Suppressor macrophage treated with lipopolysaccharide for 1 hour (primary cell): ENCODE measurements around the gene ZNF827.

Experiments used
- DNase-seq, 3 donors: peaks; one replicate each; pipeline ENCODE4 v3.0.0-alpha.2; 2020 to 2022

The ZNF827 gene

GRCh38 chr4:145885666-145886065 is 53.0 kb downstream of the ZNF827 start:
- DNase-seq = no peak

DNA sequence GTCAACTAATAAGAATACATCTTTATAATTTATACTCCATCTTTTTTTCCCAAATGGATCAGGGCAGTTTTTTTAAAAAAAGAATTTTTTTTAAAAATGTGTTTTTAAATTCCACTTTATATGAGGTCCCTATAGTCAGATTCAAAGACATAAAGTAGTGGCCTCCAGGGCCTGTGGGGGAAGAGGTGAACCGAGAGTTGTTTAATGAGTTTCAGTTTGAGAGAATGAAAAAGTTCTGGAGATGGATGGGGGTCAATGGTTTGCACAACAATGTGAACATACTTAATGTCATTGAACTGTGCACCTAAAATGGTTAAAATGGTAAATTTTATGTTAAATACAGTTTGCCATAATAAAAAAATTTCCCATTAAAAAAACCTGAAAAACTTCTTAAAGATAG is 53.8 kb downstream of the ZNF827 start:
- DNase-seq = no peak

DNA sequence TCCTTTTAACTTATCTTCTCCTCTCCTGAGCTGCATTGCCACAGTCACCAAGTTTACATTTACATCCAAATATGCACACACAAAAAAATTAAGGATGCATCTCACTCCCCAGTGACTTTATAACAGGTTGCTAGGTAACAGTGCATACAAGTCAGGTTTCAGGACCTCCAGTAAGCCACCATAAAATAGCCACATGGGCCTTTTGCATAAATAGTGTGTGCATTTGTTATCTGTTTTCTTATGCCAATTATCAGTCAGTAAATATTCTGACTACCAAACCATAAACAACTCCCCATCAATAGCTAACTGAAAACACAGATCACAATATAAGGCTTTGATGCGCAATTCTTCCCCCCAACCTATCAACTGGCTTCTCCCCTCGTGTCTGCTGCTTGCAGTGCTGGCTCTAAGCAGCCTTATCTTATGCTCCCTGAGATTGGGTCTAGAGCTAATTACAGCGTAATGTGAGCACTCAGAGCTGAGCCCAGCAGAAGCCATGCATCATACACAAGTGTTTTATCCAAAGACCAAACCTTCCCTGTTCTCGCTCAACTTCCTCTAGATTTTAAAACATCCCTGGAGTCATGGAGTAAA is 55.4 kb downstream of the ZNF827 start:
- DNase-seq = no peak

GRCh38 chr4:145882604-145883003 is 56.0 kb downstream of the ZNF827 start:
- no peak for DNase-seq

DNA sequence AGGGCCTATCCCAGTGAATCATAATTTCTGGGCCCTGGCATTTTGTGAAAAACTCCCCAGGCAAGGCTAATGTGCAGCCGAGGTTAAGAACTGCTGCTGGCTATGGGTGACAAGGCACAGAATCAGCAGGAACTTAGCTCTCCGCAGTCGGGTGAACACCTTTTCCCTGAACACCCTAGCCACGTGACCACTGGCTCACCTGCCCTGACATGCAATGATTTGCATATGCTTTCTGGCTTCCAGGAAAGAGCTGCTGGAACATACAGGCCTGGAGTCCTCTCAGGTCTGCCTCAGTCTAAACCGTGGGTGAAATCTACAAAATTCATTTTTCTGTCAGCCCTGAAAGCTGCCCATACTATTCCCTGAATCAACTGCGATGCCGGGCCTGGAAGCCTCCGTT is 56.6 kb downstream of the ZNF827 start:
- DNase-seq = no peak

DNA sequence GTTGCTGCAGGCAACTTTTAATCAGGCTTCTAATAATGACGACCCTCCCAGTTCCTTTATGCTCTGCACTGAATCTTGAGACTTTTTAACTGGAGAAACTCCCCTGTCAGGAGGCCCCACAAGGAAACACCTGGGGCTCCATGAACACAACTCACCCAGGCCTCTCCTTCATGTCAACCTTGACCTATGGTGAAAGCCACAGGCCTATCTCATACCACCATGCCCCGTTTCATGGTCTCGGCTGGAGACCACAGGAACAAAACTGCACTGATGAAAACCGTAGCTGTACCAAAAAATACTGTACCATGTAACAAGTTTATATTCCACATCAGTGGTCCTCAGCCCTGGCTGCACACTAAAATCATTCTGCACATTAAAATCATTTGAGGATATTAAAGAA is 57.0 kb downstream of the ZNF827 start:
- DNase-seq = no peak

- DNase-seq = no peak
These were observed 58.2 kb downstream of the ZNF827 start for GRCh38 chr4:145880355-145880960.

DNA sequence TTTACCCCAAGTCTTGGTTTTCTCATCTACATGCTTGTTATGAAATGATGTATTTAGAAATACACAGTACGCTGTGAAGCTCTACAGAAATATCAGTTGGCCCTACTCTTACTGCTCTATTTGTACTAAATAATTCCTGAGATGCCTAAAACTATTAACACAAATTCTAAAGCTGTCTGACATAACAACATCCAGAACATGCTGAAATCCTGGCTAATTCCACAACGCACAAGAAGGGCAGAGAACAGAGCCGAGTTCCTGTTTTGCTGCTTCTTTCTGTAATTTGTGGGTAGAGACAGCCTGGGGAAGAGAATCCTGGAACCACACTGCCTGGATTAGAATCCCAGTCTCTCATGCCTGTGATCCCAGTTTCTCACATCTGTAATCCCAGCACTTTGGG is 59.0 kb downstream of the ZNF827 start:
- no peak for DNase-seq

DNA sequence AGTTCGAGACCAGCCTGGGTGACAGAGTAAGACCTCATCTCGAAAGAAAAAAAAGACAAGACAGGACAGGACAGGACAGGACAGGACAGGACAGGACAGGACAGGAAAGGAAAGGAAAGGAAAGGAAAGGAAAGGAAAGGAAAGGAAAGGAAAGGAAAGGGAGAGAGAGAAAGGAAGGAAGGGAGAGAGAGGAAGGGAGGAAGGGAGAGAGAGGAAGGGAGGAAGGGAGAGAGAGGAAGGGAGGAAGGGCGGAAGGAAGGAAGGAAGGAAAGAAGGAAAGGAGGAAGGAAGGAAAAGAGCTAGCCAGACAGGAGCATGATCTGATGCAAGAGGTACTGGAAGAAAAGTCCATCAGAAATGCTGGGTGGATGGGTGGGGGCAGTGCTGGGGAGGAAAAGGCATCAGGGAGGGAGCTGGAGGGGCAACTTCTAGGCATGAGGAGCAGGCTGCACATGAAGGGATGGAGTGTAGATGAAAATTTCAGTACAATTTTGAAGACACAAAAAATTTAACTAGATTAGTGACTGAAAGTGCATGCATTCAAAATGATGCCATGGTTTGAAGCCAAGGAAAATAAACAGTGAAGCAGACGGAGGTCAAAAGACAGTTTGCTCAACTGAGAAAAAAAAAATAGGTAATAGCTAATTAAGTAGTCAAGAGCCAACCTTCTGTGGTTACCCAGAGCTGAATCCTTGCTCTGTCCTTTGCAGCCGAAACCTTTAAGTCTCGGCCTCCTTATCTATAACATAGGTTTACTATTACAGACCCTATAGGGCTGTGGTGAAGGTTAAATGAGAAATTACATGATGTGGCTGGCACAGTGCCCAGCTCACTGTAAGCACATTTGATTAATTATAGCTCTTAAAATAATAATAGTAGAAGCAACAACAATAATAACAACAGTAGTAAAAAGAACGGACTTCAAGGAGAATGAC is 59.9 kb downstream of the ZNF827 start:
- no peak for DNase-seq

GRCh38 chr4:145876531-145877180 is 62.0 kb downstream of the ZNF827 start:
- DNase-seq = no peak

DNA sequence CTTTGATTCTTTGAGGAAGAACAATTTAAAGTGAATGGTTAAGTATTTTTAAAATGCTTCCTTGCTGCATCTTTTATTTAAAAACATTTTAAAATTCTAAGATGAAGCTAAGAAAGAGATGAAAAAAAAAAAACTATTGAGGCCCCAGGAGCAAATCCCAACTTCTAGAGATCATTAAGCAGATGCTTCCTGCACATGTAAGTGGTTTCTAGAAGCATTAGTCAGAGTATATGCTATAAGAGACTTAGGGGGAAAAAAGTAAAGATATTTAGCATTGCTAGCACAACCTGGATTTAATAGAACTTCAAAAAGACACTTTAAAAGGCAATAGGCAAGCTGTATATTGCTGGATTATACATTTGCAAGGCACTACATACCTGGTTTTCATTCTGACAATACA is 64.7 kb downstream of the ZNF827 start:
- no peak for DNase-seq

DNA sequence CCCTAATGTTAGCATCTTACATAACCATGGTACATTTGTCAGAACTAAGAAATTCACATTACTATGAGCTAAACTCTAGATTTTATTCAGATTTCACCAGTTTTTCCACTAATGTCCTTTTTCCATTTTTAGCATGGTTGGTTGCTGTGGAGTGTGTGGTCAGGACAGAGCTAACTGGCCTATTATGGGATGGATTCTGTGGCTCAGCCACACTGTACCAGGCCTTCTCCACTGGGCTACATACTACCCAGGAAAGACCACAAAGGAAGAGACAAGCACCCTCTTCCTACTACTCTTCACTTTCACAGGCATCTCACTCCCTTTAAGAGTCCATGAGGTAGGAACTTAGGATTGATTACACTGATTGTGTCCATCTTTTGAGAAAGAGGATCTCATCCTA is 67.4 kb downstream of the ZNF827 start:
- no peak for DNase-seq

DNA sequence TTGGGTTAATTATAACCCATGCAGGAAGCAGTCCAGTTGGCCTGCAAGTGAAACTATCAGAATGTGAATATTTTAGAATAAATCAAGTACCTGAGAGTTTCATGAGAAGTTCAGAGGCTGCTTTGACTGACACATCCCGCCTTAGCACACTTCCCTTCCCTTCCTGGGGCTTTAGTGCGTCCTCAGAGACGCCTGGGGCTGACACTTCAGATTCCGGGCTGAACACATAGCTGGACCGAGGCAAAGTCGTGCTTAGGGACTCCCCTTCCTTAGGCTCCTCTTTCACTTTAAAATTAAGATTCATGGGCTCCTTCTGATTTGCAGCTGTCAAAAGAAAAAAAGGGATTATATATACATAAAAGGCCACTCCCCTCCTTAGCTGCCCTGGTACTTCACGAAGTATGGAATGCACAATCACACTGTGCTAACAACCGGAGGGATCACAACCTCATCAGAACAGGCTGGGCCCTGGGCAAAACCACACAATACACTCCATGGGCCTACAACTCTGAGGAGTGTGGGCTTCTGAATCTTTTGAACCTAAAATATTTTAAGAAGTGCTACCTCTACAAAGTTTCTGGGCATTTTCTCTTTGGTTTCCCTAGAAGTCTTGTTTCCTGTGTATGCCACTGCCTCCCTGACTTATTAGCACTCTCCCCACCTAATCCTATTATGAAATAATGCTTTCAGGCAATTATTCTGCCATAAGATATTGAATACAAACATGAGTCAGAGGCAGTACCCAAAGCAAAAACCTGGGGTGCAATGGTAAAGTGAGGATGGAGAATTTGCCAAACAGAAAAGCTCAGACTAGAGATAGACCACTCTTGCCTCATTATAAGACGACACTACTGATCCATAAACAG is 68.2 kb downstream of the ZNF827 start:
- DNase-seq = no peak

- peak in 1 of 3 donors; percentile 15 for DNase-seq
These were observed 69.8 kb downstream of the ZNF827 start for GRCh38 chr4:145868637-145869409.

DNA sequence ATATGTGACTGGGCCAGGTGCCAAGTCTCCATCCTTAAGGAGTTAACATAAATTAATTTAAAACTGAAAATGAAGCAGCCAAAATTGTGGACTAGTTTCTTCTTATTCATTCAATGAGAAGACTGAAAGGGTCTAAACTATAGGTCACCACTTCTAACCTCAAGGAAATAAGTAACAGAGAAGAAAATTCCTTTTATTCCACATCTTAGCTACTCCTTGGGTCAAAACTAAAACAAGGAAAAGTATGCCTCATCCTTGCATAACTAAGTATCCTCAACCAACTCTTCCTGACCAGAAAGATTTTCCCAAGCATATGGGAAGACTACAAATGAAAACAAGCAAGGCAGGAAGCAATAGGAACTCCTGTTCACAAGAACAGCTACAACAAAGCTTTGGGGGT is 71.2 kb downstream of the ZNF827 start:
- DNase-seq = no peak

DNA sequence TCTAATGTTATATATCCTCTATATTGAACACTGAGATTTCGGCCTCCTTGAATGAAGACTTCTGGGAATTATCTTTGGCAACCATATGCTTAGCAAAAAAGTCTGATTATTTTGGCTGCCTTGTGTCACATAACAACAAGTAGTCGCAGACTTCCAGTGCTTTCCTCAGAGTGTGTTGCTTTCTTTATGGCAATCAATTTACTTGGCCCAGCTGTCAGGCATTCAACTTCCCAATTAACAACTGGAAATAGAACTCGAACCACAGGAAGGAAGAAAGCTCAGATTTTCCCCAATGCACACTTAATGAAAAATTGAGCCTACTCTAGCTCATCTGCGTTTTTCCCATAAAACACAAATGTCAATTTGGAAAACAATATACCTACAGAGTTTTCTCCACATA is 71.6 kb downstream of the ZNF827 start:
- DNase-seq = no peak

DNA sequence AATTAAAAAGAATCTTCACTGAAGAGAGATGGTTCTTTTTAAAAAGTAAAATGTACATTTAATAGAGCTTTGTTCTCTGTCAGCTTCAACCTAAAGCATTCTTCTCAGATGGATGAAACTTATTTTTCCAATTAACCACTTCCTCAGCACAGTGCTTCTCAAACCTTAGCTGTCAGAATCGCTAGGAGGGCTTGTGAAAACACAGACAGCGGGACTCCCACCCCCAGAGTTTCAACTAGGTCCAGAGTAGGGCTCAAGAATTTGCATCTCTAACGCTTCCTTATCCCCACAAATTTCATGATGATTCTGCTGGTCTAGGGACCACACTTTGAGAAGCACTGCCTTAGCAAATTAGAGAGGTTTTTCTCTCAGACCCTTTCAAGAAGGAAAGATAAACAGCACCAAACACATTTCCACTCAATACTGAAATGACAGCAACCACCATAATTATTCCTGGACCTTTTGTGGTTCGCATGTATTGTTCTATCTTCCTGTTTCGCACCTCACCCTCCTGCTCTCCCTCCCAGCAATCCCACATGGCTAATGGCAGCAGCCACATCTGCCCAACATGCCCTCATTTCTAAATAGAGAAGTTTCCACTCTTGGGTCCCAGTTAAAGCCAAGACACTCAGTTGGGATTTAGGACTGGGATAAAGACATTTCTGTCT is 73.2 kb downstream of the ZNF827 start:
- no peak for DNase-seq

DNA sequence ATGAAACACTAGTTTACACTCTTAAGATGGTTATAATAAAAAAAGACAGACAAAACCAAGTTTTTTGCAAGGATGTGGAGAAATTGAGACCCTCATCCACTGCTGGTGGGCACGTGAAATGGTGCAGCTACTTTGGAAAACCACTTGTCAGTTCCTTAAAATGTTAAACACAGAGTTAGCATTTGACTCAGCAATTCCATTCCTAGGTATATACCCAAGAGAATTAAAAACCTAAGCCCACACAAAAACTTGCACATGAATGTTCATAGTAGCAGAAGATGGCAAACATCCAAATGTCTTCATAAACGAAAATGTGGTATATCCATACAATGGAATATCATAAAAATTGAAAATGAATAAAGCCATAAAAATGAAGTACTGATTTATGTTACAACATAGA is 75.4 kb downstream of the ZNF827 start:
- DNase-seq = no peak

GRCh38 chr4:145861336-145862318 is 77.0 kb downstream of the ZNF827 start:
- DNase-seq = no peak

- DNase-seq = no peak
These were observed 77.7 kb downstream of the ZNF827 start for GRCh38 chr4:145860897-145861296.
